Memory B cell (primary cell): Measurements from ENCODE around the gene TOP3A.

ENCODE experiments used
- ATAC-seq: fragments of 150-1000 bp; cut with Tn5 transposase; 2 replicates; pipeline ENCODE4 v1.10.0; 2021; ENCODE audit warnings: low read depth, mild to moderate bottlenecking, moderate library complexity
- DNase-seq, 2 donors: peaks; one replicate each; pipeline ENCODE4 v3.0.0; 2022; ENCODE audit warnings: low spot score in 2 of 2
- H3K27ac Mint-ChIP-seq: one replicate; pipeline ENCODE4 v1.8.0; 2022; ENCODE audit warnings: mild to moderate bottlenecking, moderate library complexity, mixed read lengths
- H3K27me3 Mint-ChIP-seq: one replicate; pipeline ENCODE4 v1.8.0; 2022; ENCODE audit warnings: mixed read lengths
- H3K36me3 Mint-ChIP-seq: one replicate; pipeline ENCODE4 v1.8.0; 2022; ENCODE audit warnings: mild to moderate bottlenecking, mixed read lengths
- H3K4me1 Mint-ChIP-seq: one replicate; pipeline ENCODE4 v1.8.0; 2022; ENCODE audit warnings: mixed read lengths
- H3K4me3 Mint-ChIP-seq: one replicate; pipeline ENCODE4 v1.8.0; 2022; ENCODE audit warnings: mild to moderate bottlenecking, moderate library complexity, mixed read lengths
- H3K9me3 Mint-ChIP-seq: one replicate; pipeline ENCODE4 v1.8.0; 2022; ENCODE audit warnings: mixed read lengths

Gene TOP3A

DNA sequence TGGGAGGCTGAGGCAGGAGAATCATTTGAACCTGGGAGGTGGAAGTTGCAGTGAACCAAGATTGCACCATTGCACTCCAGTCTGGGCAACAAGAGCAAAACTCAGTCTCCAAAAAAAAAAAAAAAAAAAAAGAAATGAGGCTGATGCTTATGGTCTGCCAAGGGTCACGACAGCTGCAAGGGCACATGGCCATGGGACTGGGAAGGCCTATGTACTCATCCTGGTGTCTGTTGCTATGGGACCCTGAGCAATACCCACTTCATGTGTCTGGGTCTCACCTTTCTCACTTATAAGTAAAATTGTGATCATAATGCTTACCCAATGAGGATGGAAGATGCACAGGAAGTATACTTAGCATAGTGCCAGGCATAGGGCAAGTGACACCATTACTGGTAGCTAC is 37.7 kb downstream of the TOP3A start:
- ATAC-seq: no peak
- H3K27me3 Mint-ChIP-seq: no peaks in the 10 kb centered on the region

GRCh38 chr17:18270046-18270931 is 44.5 kb downstream of the TOP3A start:
- H3K27ac Mint-ChIP-seq: no peak overlapping the region
- H3K27me3 Mint-ChIP-seq: no peaks in the 10 kb centered on the region
- H3K9me3 Mint-ChIP-seq: no peaks in the 10 kb centered on the region
- H3K36me3 Mint-ChIP-seq: peaks cover 4% of the 10 kb centered on the region
- no peak for ATAC-seq
- no peak overlapping the region for H3K4me3 Mint-ChIP-seq
- H3K4me1 Mint-ChIP-seq: no peaks in the 10 kb centered on the region
- no peak for DNase-seq

More for the DNA sequence above, 37.7 kb downstream of the TOP3A start:
- H3K27ac Mint-ChIP-seq: no peak overlapping the region
- H3K4me1 Mint-ChIP-seq: no peaks in the 10 kb centered on the region
- H3K9me3 Mint-ChIP-seq: no peaks in the 10 kb centered on the region
- DNase-seq: no peak
- no peak overlapping the region for H3K4me3 Mint-ChIP-seq
- H3K36me3 Mint-ChIP-seq: peaks cover 15% of the 10 kb centered on the region

DNA sequence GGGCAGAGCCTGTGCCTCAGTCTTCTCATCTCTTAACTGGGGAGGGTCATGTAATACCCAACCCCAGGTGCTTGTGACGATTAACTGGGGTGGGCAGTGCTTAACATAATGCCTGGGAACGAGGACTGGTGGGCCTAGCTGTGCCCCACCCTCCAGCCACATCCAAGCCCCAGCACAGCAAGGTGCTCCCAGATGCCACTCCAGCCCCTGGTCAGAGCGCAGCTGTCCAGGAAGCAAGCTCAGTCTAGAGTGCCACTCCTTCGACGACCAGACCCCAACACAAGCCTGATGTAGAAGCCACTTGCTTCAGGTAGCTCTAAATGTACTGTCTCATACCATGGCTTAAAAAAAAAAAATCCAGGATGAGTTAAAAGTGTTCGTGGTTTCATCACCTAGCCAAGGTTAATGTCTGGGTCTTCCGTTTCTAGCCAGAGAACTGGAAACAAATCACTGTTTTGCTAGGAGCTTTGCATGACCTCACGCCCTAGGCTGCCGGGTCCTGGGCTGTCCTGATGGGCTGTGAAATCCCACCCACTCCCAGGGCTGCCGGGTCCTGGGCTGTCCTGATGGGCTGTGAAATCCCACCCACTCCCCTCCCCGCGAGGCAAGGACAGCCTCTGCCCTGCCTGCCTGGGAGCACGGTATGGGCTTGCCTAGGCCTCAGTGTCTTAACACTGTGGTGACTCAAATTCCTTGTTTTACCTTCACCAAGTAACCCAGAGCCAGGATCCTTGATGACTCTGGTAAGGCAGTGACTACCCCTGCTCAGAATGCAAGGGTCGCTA is 46.7 kb downstream of the TOP3A start:
- DNase-seq (no peak), ATAC-seq (no peak)
- H3K27ac Mint-ChIP-seq: no peak overlapping the region

GRCh38 chr17:18267366-18267765 is 47.4 kb downstream of the TOP3A start:
- H3K4me3 Mint-ChIP-seq: no peak overlapping the region
- peaks cover 3% of the 10 kb centered on the region for H3K36me3 Mint-ChIP-seq
- ATAC-seq: no peak
- no peak for DNase-seq
- no peaks in the 10 kb centered on the region for H3K9me3 Mint-ChIP-seq
- H3K4me1 Mint-ChIP-seq: no peaks in the 10 kb centered on the region
- no peak overlapping the region for H3K27ac Mint-ChIP-seq
- H3K27me3 Mint-ChIP-seq: no peaks in the 10 kb centered on the region

More for the DNA sequence above, 46.7 kb downstream of the TOP3A start:
- Mint-ChIP-seq H3K4me3 (no peak overlapping the region), H3K4me1 (no peaks in the 10 kb centered on the region), H3K9me3 (no peaks in the 10 kb centered on the region), H3K36me3 (peaks cover 6% of the 10 kb centered on the region), H3K27me3 (no peaks in the 10 kb centered on the region)

GRCh38 chr17:18263885-18264682 is 50.7 kb downstream of the TOP3A start:
- no peak for ATAC-seq
- no peak overlapping the region for H3K4me3 Mint-ChIP-seq

DNA sequence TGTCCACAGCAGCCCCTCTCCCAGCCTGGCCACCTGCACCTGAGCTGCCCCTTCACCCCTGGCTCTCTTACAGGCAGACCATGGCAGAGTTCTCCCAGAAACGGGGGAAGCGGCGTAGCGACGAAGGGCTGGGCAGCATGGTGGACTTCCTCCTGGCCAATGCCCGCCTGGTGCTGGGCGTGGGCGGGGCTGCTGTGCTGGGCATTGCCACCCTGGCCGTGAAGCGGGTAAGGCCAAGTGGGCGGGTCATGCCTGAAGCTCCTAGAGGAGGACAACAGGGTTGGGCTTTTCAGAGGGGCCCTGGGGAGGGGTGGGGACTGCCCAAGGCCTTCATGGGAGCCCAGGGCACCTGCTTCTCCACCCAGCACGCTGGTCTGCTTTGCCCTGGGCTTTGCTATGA is 52.2 kb downstream of the TOP3A start:
- Mint-ChIP-seq H3K36me3 (peaks cover 3% of the 10 kb centered on the region), H3K4me3 (no peak overlapping the region)
- ATAC-seq: no peak

More at GRCh38 chr17:18263885-18264682, 50.7 kb downstream of the TOP3A start:
- no peak for DNase-seq
- H3K4me1 Mint-ChIP-seq: peaks cover 10% of the 10 kb centered on the region
- H3K9me3 Mint-ChIP-seq: no peaks in the 10 kb centered on the region
- H3K27me3 Mint-ChIP-seq: no peaks in the 10 kb centered on the region
- no peak overlapping the region for H3K27ac Mint-ChIP-seq
- peaks cover 3% of the 10 kb centered on the region for H3K36me3 Mint-ChIP-seq

DNA sequence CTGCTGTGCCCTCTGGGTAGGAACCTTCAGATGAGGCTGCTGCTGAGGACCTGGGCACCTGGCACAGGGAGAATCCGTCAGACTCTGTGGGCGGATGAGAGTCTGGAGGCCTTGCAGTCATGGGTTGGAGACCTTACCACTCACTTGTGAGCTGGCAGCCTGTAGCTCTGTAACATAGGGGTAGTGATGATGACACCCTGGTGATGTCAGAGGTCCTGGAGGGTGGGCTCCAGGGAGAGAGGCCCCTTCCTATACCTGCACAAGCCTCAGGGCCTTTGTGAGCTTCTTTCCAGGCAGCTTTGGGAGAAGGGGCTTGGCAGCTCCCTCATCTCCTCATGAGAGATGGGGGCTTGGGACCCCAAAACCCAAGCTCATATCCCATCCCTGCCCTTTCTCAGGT is 52.7 kb downstream of the TOP3A start:
- Mint-ChIP-seq H3K27me3 (no peaks in the 10 kb centered on the region), H3K36me3 (peaks cover 3% of the 10 kb centered on the region), H3K27ac (no peak overlapping the region), H3K9me3 (no peaks in the 10 kb centered on the region), H3K4me3 (peak overlapping the region; percentile 21), H3K4me1 (peaks cover 12% of the 10 kb centered on the region)
- DNase-seq: no peak
- no peak for ATAC-seq

More for the DNA sequence above, 52.2 kb downstream of the TOP3A start:
- Mint-ChIP-seq H3K27ac (no peak overlapping the region), H3K9me3 (no peaks in the 10 kb centered on the region), H3K4me1 (peaks cover 12% of the 10 kb centered on the region), H3K27me3 (no peaks in the 10 kb centered on the region)
- DNase-seq: no peak

DNA sequence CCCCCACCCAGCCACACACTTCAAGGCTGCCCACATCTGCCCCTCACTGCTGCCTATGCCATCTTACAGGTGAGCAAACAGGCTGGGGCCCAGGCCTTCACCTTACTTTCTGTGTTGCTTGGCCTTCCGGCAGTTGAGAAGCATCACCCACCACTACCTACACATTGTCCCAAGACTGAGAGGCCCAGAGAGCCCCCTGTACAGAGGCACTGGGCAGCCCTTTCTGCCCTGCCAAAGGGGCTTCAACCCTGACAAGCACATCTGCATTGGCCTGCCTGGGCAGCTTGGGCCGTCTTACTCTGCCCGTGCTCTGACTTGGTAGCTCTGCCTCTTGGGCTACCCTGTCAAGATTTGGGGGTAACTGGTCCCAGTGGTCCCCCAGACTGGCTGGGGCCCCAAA is 53.1 kb downstream of the TOP3A start:
- DNase-seq: no peak
- Mint-ChIP-seq H3K27ac (no peak overlapping the region), H3K27me3 (no peaks in the 10 kb centered on the region), H3K4me1 (peaks cover 12% of the 10 kb centered on the region), H3K9me3 (no peaks in the 10 kb centered on the region), H3K4me3 (peak overlapping the region; percentile 83), H3K36me3 (peaks cover 3% of the 10 kb centered on the region)
- no peak for ATAC-seq

DNA sequence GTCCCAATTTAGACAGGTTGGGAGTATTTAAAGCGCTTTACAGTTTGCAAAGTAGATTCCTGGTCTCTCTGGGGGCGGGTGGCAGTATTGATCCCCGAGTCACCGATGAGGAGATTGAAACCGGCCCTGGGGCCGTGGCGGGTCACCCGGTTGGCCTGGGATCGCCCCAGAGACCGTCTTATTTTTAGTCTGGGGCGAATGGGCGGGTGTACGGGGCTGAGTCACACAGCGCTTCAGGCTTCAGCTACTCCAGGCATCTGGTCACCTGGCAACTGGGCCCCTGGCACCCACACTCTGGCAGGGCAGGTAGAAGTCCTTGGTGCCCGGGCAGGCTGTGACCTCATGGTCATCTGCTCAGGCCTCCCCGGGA is 53.7 kb downstream of the TOP3A start:
- peaks cover 12% of the 10 kb centered on the region for H3K4me1 Mint-ChIP-seq
- ATAC-seq (no peak), DNase-seq (no peak)
- H3K27me3 Mint-ChIP-seq: no peaks in the 10 kb centered on the region
- peaks cover 3% of the 10 kb centered on the region for H3K36me3 Mint-ChIP-seq
- peak overlapping the region; percentile 83 for H3K4me3 Mint-ChIP-seq
- no peaks in the 10 kb centered on the region for H3K9me3 Mint-ChIP-seq
- peak overlapping the region; percentile 73 for H3K27ac Mint-ChIP-seq

DNA sequence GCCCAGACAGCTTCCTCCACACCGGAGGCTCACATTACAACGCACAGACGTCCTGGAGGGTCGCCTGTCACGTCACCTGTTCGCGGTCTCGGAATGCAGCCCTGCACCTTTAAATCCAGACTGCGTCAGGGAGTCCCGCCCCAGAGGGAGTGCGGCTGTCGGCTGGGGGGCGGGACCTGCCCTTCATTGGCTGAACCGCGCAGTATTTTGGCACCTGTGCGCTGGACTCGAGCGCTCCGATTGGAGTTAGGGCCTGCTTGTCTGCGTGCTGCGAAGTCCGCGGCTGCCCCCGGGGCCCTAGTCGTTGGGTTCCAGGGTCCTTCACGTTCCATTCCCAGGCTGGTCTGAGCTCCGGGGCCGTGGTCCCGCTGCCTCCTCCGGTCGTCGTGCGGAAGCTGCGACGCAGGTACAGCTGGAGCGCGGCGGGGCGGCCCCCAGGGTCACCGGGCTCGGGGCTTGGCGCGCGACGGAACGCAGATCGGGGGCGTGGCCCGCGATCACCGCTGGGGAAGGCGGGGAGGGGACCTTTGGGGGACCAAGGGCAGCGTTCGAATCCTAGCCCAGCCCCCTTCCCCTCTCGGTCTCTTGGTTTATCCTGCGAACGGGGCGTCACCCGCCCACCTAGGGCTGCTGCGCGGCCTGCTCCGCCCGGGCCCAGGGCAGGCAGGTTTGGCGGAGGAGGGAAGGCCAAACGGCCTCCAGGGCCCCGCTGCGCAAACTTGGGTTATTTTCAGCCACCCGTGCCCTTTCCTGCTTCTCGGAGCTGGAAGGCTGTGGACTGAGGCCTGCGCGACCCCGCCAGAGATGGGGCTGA is 54.3 kb downstream of the TOP3A start, which contains the start of gene MIEF2:
TSS of gene MIEF2 (plus strand) at position 331 of the 814 bp plus-strand sequence. CDS start 2,059 bp downstream, outside the sequence.
- DNase-seq (peak; percentile 82 to 85), ATAC-seq (peak; percentile 87)
- H3K4me3 Mint-ChIP-seq: peak within 1 kb of the TSS; percentile 83
- H3K27me3 Mint-ChIP-seq: no peaks in the 10 kb centered on the region
- peaks cover 12% of the 10 kb centered on the region for H3K4me1 Mint-ChIP-seq
- H3K36me3 Mint-ChIP-seq: peaks cover 3% of the 10 kb centered on the region
- peak within 1 kb of the TSS; percentile 73 for H3K27ac Mint-ChIP-seq
- H3K9me3 Mint-ChIP-seq: no peaks in the 10 kb centered on the region

GRCh38 chr17:18259621-18260331 is 55.0 kb downstream of the TOP3A start:
- H3K27me3 Mint-ChIP-seq: no peaks in the 10 kb centered on the region
- DNase-seq: no peak
- H3K4me1 Mint-ChIP-seq: peaks cover 12% of the 10 kb centered on the region
- H3K4me3 Mint-ChIP-seq: peak overlapping the region; percentile 83
- peaks cover 3% of the 10 kb centered on the region for H3K36me3 Mint-ChIP-seq
- peak overlapping the region; percentile 73 for H3K27ac Mint-ChIP-seq
- no peak for ATAC-seq
- no peaks in the 10 kb centered on the region for H3K9me3 Mint-ChIP-seq

DNA sequence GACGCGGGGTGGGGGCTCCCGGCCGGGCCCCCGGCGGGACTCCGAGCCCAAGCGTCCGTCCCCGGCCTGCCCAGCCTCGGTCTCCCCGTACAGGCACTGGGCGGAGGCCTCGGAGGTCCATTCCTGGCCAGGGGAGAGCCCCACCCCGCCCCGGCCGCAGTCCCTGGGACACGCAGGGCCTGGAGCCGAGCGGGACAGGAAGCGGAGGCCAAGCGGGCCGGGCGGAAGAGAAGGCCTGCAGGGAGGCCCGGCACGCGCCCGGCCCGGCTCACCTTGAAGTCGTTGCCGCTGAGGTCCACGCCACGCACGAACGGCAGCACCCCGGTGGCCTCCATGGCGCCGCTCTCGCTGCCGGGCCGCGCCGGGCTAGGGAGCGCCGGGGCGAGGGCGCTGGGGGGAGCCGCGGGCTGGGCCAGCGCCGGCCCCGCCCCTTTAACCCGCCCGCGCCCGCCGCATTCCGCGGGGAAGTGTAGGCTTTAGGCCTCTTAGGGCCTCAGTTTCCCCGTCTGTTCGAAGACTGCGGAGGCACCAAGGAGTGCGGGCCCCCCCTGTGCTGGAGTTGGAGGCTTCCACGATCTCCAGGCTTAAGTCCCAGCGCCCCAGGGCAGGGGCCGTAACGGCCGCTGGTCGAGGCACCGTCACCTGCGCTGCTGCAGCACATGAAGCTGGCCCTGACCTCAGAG is 56.3 kb downstream of the TOP3A start, which contains the start of gene FLII:
TSS of gene FLII (minus strand) at position 383 of the 683 bp plus-strand sequence. CDS start at position 335, 48 bp downstream.
- H3K27me3 Mint-ChIP-seq: no peaks in the 10 kb centered on the region
- peaks cover 15% of the 10 kb centered on the region for H3K4me1 Mint-ChIP-seq

More for the DNA sequence above, 56.3 kb downstream of the TOP3A start, which contains the start of gene FLII:
- no peaks in the 10 kb centered on the region for H3K9me3 Mint-ChIP-seq
- ATAC-seq (peak; percentile 50), DNase-seq (peak; percentile 35 to 63)
- H3K4me3 Mint-ChIP-seq: peak within 1 kb of the TSS; percentile 93
- peak within 1 kb of the TSS; percentile 83 for H3K27ac Mint-ChIP-seq
- peaks cover 6% of the 10 kb centered on the region for H3K36me3 Mint-ChIP-seq
